Brain microvascular endothelial cell (primary cell): Measurements from ENCODE around the gene ME1.

Experiments
- DNase-seq: peaks from one replicate; pipeline ENCODE4 v3.0.0-alpha.2; 2020
- H3K27ac ChIP-seq: fragments of 250-450 bp; sonication (Bioruptor Pico); 2 replicates; pipeline ENCODE4 v1.5.1; 2020; ENCODE audit warnings: mild to moderate bottlenecking, moderate library complexity
- H3K27me3 ChIP-seq: fragments of 250-450 bp; sonication (Bioruptor Pico); replicated peaks from 2 replicates; pipeline ENCODE4 v1.5.1; 2020; ENCODE audit warnings: mild to moderate bottlenecking
- H3K36me3 ChIP-seq: fragments of 250-450 bp; sonication (Bioruptor Pico); replicated peaks from 2 replicates; pipeline ENCODE4 v1.5.1; 2020; ENCODE audit warnings: mild to moderate bottlenecking
- H3K4me3 ChIP-seq: 2 replicates; pipeline ENCODE4 v1.5.1; 2011; ENCODE audit warnings: low read depth, mild to moderate bottlenecking, control low read depth, low read length, moderate library complexity
- in situ Hi-C: cut with HindIII; loops from 2 replicates; pipeline ENCODE4 v1.10.0; 2017; ENCODE audit warnings: low sequenced_read_pairs, low pct_ligation_motif_present
- TF ChIP-seq, protein P1 (sequence below): IDR thresholded peaks from 2 replicates; pipeline ENCODE4 v1.5.1; 2011; ENCODE audit warnings: low read depth, mild to moderate bottlenecking, moderate library complexity, low read length, control low read depth, inconsistent platforms; ENCODE audit errors: missing control alignments

Gene ME1

DNA sequence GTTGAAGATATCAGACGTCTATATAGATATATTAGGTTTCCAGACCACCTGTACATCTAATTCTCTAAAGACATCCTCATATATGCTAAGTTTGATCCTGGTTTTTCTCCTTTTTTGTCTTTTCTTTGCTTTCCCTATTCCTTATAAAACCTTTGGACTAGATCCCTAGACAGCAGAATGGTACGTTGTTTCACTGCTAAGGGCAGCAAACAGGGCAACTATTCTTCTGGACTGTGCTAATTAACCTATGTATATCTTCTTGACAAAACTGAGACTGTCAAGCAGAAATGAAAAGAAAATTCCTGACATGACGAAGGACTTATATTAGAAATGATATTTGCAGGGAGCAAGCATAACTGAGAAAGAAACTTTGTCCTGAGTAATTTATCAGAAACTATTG is 19.1 kb downstream of the ME1 start:
- no peak overlapping the region for H3K27ac ChIP-seq
- H3K27me3 ChIP-seq = no peaks in the 10 kb centered on the region
- TF ChIP-seq, protein P1, sequence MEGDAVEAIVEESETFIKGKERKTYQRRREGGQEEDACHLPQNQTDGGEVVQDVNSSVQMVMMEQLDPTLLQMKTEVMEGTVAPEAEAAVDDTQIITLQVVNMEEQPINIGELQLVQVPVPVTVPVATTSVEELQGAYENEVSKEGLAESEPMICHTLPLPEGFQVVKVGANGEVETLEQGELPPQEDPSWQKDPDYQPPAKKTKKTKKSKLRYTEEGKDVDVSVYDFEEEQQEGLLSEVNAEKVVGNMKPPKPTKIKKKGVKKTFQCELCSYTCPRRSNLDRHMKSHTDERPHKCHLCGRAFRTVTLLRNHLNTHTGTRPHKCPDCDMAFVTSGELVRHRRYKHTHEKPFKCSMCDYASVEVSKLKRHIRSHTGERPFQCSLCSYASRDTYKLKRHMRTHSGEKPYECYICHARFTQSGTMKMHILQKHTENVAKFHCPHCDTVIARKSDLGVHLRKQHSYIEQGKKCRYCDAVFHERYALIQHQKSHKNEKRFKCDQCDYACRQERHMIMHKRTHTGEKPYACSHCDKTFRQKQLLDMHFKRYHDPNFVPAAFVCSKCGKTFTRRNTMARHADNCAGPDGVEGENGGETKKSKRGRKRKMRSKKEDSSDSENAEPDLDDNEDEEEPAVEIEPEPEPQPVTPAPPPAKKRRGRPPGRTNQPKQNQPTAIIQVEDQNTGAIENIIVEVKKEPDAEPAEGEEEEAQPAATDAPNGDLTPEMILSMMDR = no peak
- no peaks in the 10 kb centered on the region for H3K36me3 ChIP-seq
- H3K4me3 ChIP-seq = no peak overlapping the region
- in situ Hi-C loops = no loop called here
- DNase-seq = no peak

DNA sequence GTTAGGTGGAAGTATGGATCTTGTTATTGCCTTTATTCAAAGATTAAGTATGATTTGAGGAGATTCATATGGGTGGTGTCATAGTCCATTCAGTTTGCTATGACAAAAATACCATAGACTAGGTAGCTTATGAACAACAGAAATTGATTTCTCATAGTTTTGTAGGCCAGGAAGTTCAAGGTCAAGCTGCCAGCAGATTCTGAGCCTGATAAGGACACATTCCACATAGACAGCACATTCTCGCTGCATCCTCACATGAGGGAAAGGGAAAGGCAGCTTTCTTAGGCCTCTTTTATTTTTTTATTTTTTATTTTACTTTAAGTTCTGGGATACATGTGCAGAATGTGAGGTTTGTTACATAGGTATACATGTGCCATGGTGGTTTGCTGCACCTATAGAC is 27.7 kb downstream of the ME1 start:
- Histone ChIP-seq H3K27me3 (no peaks in the 10 kb centered on the region), H3K4me3 (no peak overlapping the region), H3K27ac (no peak overlapping the region), H3K36me3 (no peaks in the 10 kb centered on the region)
- TF ChIP-seq, protein P1 = no peak
- peak; percentile 26 for DNase-seq
- in situ Hi-C loops = no loop called here

DNA sequence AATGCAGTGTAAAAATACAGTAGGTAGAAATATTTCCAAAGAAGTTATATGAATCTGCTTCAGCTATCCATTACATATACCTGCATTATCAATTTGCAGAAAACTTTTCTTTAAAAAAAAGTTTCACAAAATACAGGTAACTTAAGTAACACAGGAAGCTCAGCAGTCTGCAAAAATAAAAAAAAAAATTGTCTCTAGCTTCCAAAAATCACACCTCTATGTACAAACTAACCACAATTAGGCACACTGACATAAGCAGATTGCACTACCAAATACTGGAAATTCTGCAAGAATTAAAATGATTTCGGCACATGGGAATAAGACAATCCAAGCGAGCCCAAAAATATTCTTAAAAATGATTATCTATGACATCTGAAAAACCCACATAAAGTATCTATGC is 41.2 kb downstream of the ME1 start:
- TF ChIP-seq, protein P1 = no peak
- Histone ChIP-seq H3K27me3 (no peaks in the 10 kb centered on the region), H3K27ac (no peak overlapping the region), H3K4me3 (no peak overlapping the region), H3K36me3 (peaks cover 2% of the 10 kb centered on the region)
- DNase-seq = no peak
- in situ Hi-C loops = no loop called here

DNA sequence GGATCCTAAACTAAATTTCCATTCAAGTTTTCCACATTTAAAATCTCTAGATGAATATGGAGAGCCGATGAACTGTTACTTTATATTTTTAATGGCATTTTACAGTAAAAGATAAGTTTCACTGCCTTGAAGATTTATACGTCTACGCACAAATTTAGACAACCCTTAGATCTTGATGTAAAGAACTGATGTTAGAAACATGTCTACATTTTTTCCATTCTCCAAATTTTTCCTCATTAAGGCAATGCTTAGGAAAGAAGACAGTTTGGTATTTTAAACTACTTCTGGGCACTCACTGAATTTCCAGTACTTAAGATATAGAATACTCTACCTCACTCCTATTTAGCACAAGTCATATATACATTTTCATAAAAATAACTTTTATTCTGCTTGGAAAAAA is 45.4 kb downstream of the ME1 start:
- TF ChIP-seq, protein P1 = no peak
- DNase-seq = no peak
- Histone ChIP-seq H3K36me3 (no peaks in the 10 kb centered on the region), H3K27me3 (no peaks in the 10 kb centered on the region), H3K4me3 (no peak overlapping the region), H3K27ac (no peak overlapping the region)
- in situ Hi-C loops = no loop called here

DNA sequence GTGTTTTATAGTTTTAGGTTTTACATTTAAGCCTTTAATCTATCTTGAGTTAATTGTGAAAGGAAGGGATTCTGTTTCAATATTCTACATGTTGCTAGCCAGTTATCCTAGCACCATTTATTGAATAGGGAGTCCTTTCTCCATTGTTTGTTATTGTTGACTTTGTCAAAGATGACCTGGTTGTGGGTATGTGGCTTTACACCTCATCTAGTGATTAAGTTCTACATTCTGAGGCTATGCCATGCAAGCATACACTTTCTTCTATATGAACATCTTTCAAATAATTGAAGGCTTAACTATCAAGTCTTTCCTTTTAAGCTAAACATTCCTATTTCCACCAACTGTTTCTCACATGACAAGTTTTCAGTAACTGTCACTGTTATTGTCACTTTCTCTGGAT is 46.1 kb downstream of the ME1 start:
- in situ Hi-C loops = no loop called here
- no peak overlapping the region for H3K27ac ChIP-seq
- no peaks in the 10 kb centered on the region for H3K36me3 ChIP-seq
- DNase-seq = no peak
- H3K27me3 ChIP-seq = no peaks in the 10 kb centered on the region
- TF ChIP-seq, protein P1 = no peak
- H3K4me3 ChIP-seq = no peak overlapping the region

DNA sequence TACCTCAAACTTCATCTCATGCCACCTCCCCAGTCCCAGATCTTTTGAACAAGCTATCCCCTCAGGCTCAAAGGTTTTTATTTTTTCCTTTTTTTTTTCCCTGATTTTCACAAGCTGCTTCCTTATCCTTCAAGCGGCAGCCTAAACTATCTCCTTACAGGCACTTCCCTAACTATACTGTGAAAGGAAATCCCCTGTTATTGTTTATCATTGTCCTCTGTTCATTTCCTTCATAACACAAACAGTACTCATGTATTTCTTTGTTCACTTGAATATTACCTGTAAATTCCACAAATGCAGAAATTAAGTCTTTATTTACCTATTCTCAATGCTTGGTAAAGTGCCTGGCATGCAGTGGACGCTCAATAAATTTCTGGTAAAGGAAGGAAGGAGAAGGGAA is 48.9 kb downstream of the ME1 start:
- Histone ChIP-seq H3K4me3 (no peak overlapping the region), H3K36me3 (no peaks in the 10 kb centered on the region), H3K27ac (no peak overlapping the region), H3K27me3 (no peaks in the 10 kb centered on the region)
- TF ChIP-seq, protein P1 = no peak
- in situ Hi-C loops = no loop called here
- no peak for DNase-seq
